ENCODE results near the gene ADCYAP1.

The ADCYAP1 gene

GRCh38 chr18:905307-905947 is 756 bp downstream of the ADCYAP1 start:
- peak overlapping the region; percentile 64 for H3K27ac Mint-ChIP-seq
- peaks cover 10% of the 10 kb centered on the region for H3K4me1 Mint-ChIP-seq (ENCODE audit: low read depth)
- peaks cover 66% of the 10 kb centered on the region for H3K27me3 Mint-ChIP-seq (ENCODE audit: low read depth)
- peaks cover 1% of the 10 kb centered on the region for H3K36me3 Mint-ChIP-seq (ENCODE audit: low read depth)
- no peak for DNase-seq (ENCODE audit: low spot score)
- H3K9me3 Mint-ChIP-seq, result no peaks in the 10 kb centered on the region
- H3K4me3 Mint-ChIP-seq, result peak overlapping the region; percentile 22

GRCh38 chr18:905948-906415 is 1.3 kb downstream of the ADCYAP1 start:
- Mint-ChIP-seq H3K27me3 (ENCODE audit: low read depth) (peaks cover 72% of the 10 kb centered on the region), H3K9me3 (no peaks in the 10 kb centered on the region), H3K36me3 (ENCODE audit: low read depth) (peaks cover 1% of the 10 kb centered on the region), H3K27ac (peak overlapping the region; percentile 64), H3K4me1 (ENCODE audit: low read depth) (peaks cover 11% of the 10 kb centered on the region), H3K4me3 (peak overlapping the region; percentile 22)
- no peak for DNase-seq (ENCODE audit: low spot score)

GRCh38 chr18:906416-907114 is 1.9 kb downstream of the ADCYAP1 start:
- Mint-ChIP-seq H3K36me3 (ENCODE audit: low read depth) (peaks cover 1% of the 10 kb centered on the region), H3K4me1 (ENCODE audit: low read depth) (peaks cover 13% of the 10 kb centered on the region), H3K27me3 (ENCODE audit: low read depth) (peaks cover 78% of the 10 kb centered on the region), H3K4me3 (peak overlapping the region; percentile 18), H3K27ac (peak overlapping the region; percentile 26), H3K9me3 (no peaks in the 10 kb centered on the region)
- DNase-seq (ENCODE audit: low spot score), result no peak

- Mint-ChIP-seq H3K4me1 (ENCODE audit: low read depth) (peaks cover 13% of the 10 kb centered on the region), H3K36me3 (ENCODE audit: low read depth) (peaks cover 1% of the 10 kb centered on the region), H3K27ac (no peak overlapping the region), H3K27me3 (ENCODE audit: low read depth) (peaks cover 78% of the 10 kb centered on the region), H3K9me3 (no peaks in the 10 kb centered on the region), H3K4me3 (peak overlapping the region; percentile 64)
- peak; percentile 10 for DNase-seq (ENCODE audit: low spot score)
These were observed 2.6 kb downstream of the ADCYAP1 start for GRCh38 chr18:907115-907884.

- H3K36me3 Mint-ChIP-seq (ENCODE audit: low read depth), result peaks cover 1% of the 10 kb centered on the region
- peaks cover 13% of the 10 kb centered on the region for H3K4me1 Mint-ChIP-seq (ENCODE audit: low read depth)
- no peak for DNase-seq (ENCODE audit: low spot score)
- H3K27me3 Mint-ChIP-seq (ENCODE audit: low read depth), result peaks cover 75% of the 10 kb centered on the region
- peak overlapping the region; percentile 65 for H3K4me3 Mint-ChIP-seq
- no peaks in the 10 kb centered on the region for H3K9me3 Mint-ChIP-seq
- H3K27ac Mint-ChIP-seq, result no peak overlapping the region
These were observed 3.5 kb downstream of the ADCYAP1 start for GRCh38 chr18:907885-908757.

- H3K4me3 Mint-ChIP-seq, result peak overlapping the region; percentile 65
- peaks cover 1% of the 10 kb centered on the region for H3K36me3 Mint-ChIP-seq (ENCODE audit: low read depth)
- H3K9me3 Mint-ChIP-seq, result no peaks in the 10 kb centered on the region
- DNase-seq (ENCODE audit: low spot score), result no peak
- peaks cover 13% of the 10 kb centered on the region for H3K4me1 Mint-ChIP-seq (ENCODE audit: low read depth)
- peak overlapping the region; percentile 26 for H3K27ac Mint-ChIP-seq
- peaks cover 72% of the 10 kb centered on the region for H3K27me3 Mint-ChIP-seq (ENCODE audit: low read depth)
These were observed 4.4 kb downstream of the ADCYAP1 start for GRCh38 chr18:908758-909724.

GRCh38 chr18:910247-910646 is 5.6 kb downstream of the ADCYAP1 start:
- Mint-ChIP-seq H3K4me3 (no peak overlapping the region), H3K4me1 (ENCODE audit: low read depth) (peaks cover 13% of the 10 kb centered on the region), H3K9me3 (no peaks in the 10 kb centered on the region), H3K36me3 (ENCODE audit: low read depth) (no peaks in the 10 kb centered on the region), H3K27ac (no peak overlapping the region), H3K27me3 (ENCODE audit: low read depth) (peaks cover 63% of the 10 kb centered on the region)
- no peak for DNase-seq (ENCODE audit: low spot score)

GRCh38 chr18:911025-911424 is 6.4 kb downstream of the ADCYAP1 start:
- H3K27ac Mint-ChIP-seq, result no peak overlapping the region
- H3K4me3 Mint-ChIP-seq, result no peak overlapping the region
- no peak for DNase-seq (ENCODE audit: low spot score)
- peaks cover 61% of the 10 kb centered on the region for H3K27me3 Mint-ChIP-seq (ENCODE audit: low read depth)
- H3K4me1 Mint-ChIP-seq (ENCODE audit: low read depth), result peaks cover 13% of the 10 kb centered on the region
- no peaks in the 10 kb centered on the region for H3K9me3 Mint-ChIP-seq
- H3K36me3 Mint-ChIP-seq (ENCODE audit: low read depth), result no peaks in the 10 kb centered on the region

- H3K4me3 Mint-ChIP-seq, result no peak overlapping the region
- no peaks in the 10 kb centered on the region for H3K9me3 Mint-ChIP-seq
- no peak overlapping the region for H3K27ac Mint-ChIP-seq
- peaks cover 57% of the 10 kb centered on the region for H3K27me3 Mint-ChIP-seq (ENCODE audit: low read depth)
- H3K4me1 Mint-ChIP-seq (ENCODE audit: low read depth), result peaks cover 12% of the 10 kb centered on the region
- no peak for DNase-seq (ENCODE audit: low spot score)
- no peaks in the 10 kb centered on the region for H3K36me3 Mint-ChIP-seq (ENCODE audit: low read depth)
These were observed 6.8 kb downstream of the ADCYAP1 start for GRCh38 chr18:911486-911885.

- H3K4me1 Mint-ChIP-seq (ENCODE audit: low read depth), result no peaks in the 10 kb centered on the region
- peaks cover 21% of the 10 kb centered on the region for H3K27me3 Mint-ChIP-seq (ENCODE audit: low read depth)
- H3K9me3 Mint-ChIP-seq, result no peaks in the 10 kb centered on the region
- no peak for DNase-seq (ENCODE audit: low spot score)
- H3K36me3 Mint-ChIP-seq (ENCODE audit: low read depth), result no peaks in the 10 kb centered on the region
- H3K4me3 Mint-ChIP-seq, result no peak overlapping the region
- no peak overlapping the region for H3K27ac Mint-ChIP-seq
These were observed 11.9 kb downstream of the ADCYAP1 start for GRCh38 chr18:916562-916961.

GRCh38 chr18:919078-919477 is 14.4 kb downstream of the ADCYAP1 start:
- no peak for DNase-seq (ENCODE audit: low spot score)
- Mint-ChIP-seq H3K27me3 (ENCODE audit: low read depth) (peaks cover 6% of the 10 kb centered on the region), H3K9me3 (no peaks in the 10 kb centered on the region), H3K27ac (no peak overlapping the region), H3K4me1 (ENCODE audit: low read depth) (no peaks in the 10 kb centered on the region), H3K36me3 (ENCODE audit: low read depth) (no peaks in the 10 kb centered on the region), H3K4me3 (no peak overlapping the region)

GRCh38 chr18:923144-923866 is 18.6 kb downstream of the ADCYAP1 start:
- H3K4me3 Mint-ChIP-seq, result no peak overlapping the region
- no peaks in the 10 kb centered on the region for H3K9me3 Mint-ChIP-seq
- peaks cover 3% of the 10 kb centered on the region for H3K27me3 Mint-ChIP-seq (ENCODE audit: low read depth)
- no peak for DNase-seq (ENCODE audit: low spot score)
- H3K4me1 Mint-ChIP-seq (ENCODE audit: low read depth), result no peaks in the 10 kb centered on the region
- H3K36me3 Mint-ChIP-seq (ENCODE audit: low read depth), result no peaks in the 10 kb centered on the region
- no peak overlapping the region for H3K27ac Mint-ChIP-seq
